Liver (tissue), 9 donors: Measurements from ENCODE around the gene ANKRD60. TPM values are rescaled to one million over a fixed set of nuclear protein-coding genes. Genes with fewer than 3 reads are reported as not detected.

ENCODE experiments used
- DNase-seq: peaks from one replicate; pipeline ENCODE4 v3.0.0-alpha.2; 2017; ENCODE audit warnings: low spot score
- H3K27ac ChIP-seq, 2 donors: one replicate each; pipeline ENCODE4 v1.7.0; 2013; ENCODE audit warnings: inconsistent platforms in 2 of 2, low read length in 2 of 2, control low read depth in 1 of 2, low read depth in 1 of 2, mild to moderate bottlenecking in 1 of 2
- H3K27me3 ChIP-seq, 4 donors: one replicate each; pipeline versions ENCODE4 v1.6.1 to v1.7.0; 2013; ENCODE audit warnings: low read length in 3 of 4, inconsistent platforms in 1 of 4, mild to moderate bottlenecking in 1 of 4, moderate library complexity in 1 of 4; ENCODE audit not compliant: control insufficient read depth in 4 of 4, insufficient read depth in 4 of 4
- H3K36me3 ChIP-seq, 4 donors: one replicate each; pipeline versions ENCODE4 v1.6.1 to v1.7.0; 2013; ENCODE audit warnings: low read length in 3 of 4, mild to moderate bottlenecking in 3 of 4, low read depth in 1 of 4, moderate library complexity in 1 of 4; ENCODE audit not compliant: control insufficient read depth in 4 of 4, insufficient read depth in 3 of 4
- H3K4me1 ChIP-seq, 4 donors: one replicate each; pipeline versions ENCODE4 v1.6.1 to v1.7.0; 2013; ENCODE audit warnings: low read length in 3 of 4, mild to moderate bottlenecking in 3 of 4, moderate library complexity in 1 of 4; ENCODE audit not compliant: control insufficient read depth in 4 of 4, insufficient read depth in 4 of 4
- H3K4me3 ChIP-seq, 3 donors: one replicate each; pipeline versions ENCODE4 v1.6.1 to v1.7.0; 2013; ENCODE audit warnings: low read length in 3 of 3, control low read depth in 1 of 3, low read depth in 1 of 3, mild to moderate bottlenecking in 1 of 3
- H3K9ac ChIP-seq, 2 donors: one replicate each; pipeline ENCODE4 v1.7.0; 2013; ENCODE audit warnings: low read length in 2 of 2, mild to moderate bottlenecking in 2 of 2, moderate library complexity in 2 of 2, control low read depth in 1 of 2, low read depth in 1 of 2
- H3K9me3 ChIP-seq, 4 donors: one replicate each; pipeline versions ENCODE4 v1.6.1 to v1.7.0; 2013; ENCODE audit warnings: low read length in 3 of 4; ENCODE audit not compliant: control insufficient read depth in 4 of 4
- ATF3 ChIP-seq: IDR thresholded peaks from 2 replicates; pipeline ENCODE4 v1.6.1; 2016; ENCODE audit warnings: antibody characterized with exemption
- CTCF ChIP-seq: fragments of 150-350 bp; IDR thresholded peaks from 2 replicates; pipeline ENCODE4 v1.5.1; 2017; ENCODE audit warnings: improper control_type of control experiment, low read depth, low read length; ENCODE audit not compliant: missing input control
- FOXA1 ChIP-seq: IDR thresholded peaks from 2 replicates; pipeline ENCODE4 v1.6.1; 2016; ENCODE audit warnings: antibody characterized with exemption
- FOXA2 ChIP-seq: IDR thresholded peaks from 2 replicates; pipeline ENCODE4 v1.6.1; 2016; ENCODE audit warnings: antibody characterized with exemption
- GABPA ChIP-seq, 2 donors: IDR thresholded peaks in 1 of 2; conservative IDR thresholded peaks in 1 of 2; 2 replicates each; pipeline ENCODE4 v1.6.1; 2016; ENCODE audit warnings: antibody characterized with exemption in 2 of 2, mild to moderate bottlenecking in 1 of 2, moderate library complexity in 1 of 2
- HNF4A ChIP-seq, 2 donors: conservative IDR thresholded peaks; 2 replicates each; pipeline ENCODE4 v1.6.1; 2016; ENCODE audit warnings: antibody characterized with exemption in 2 of 2, mild to moderate bottlenecking in 2 of 2
- HNF4G ChIP-seq: IDR thresholded peaks from 2 replicates; pipeline ENCODE4 v1.6.1; 2016; ENCODE audit warnings: antibody characterized with exemption
- JUND ChIP-seq, 2 donors: IDR thresholded peaks; 2 replicates each; pipeline ENCODE4 v1.6.1; 2016; ENCODE audit warnings: antibody characterized with exemption in 2 of 2
- MAX ChIP-seq: IDR thresholded peaks from 2 replicates; pipeline ENCODE4 v1.6.1; 2016; ENCODE audit warnings: antibody characterized with exemption
- NR2F2 ChIP-seq: IDR thresholded peaks from 2 replicates; pipeline ENCODE4 v1.6.1; 2016; ENCODE audit warnings: antibody characterized with exemption
- RXRA ChIP-seq, 2 donors: IDR thresholded peaks; 2 replicates each; pipeline ENCODE4 v1.6.1; 2017 to 2018; ENCODE audit warnings: antibody characterized with exemption in 2 of 2, mild to moderate bottlenecking in 1 of 2
- SP1 ChIP-seq: IDR thresholded peaks from 2 replicates; pipeline ENCODE4 v1.6.1; 2018; ENCODE audit warnings: antibody characterized with exemption, mild to moderate bottlenecking
- TAF1 ChIP-seq: conservative IDR thresholded peaks from 2 replicates; pipeline ENCODE4 v1.6.1; 2016; ENCODE audit warnings: antibody characterized with exemption, mild to moderate bottlenecking
- YY1 ChIP-seq: IDR thresholded peaks from 2 replicates; pipeline ENCODE4 v1.6.1; 2016; ENCODE audit warnings: antibody characterized with exemption, mild to moderate bottlenecking
- ZBTB33 ChIP-seq: IDR thresholded peaks from 2 replicates; pipeline ENCODE4 v1.6.1; 2016; ENCODE audit warnings: antibody characterized with exemption
- WGBS: extraction: QIAGEN DNeasy Blood & Tissue Kit; methylation state at CpG from one replicate; pipeline ENCODE4 v1.1.7; 2013; 5-methylcytosine and 5-hydroxymethylcytosine counted together
- polyA plus RNA-seq, 2 donors: library from polyadenylated mRNA; stranded (reverse) in 1 of 2; unstranded in 1 of 2; fragments of 200-250 nt in 1 of 2; fragments of >200 nt in 1 of 2; fragmentation: Nextera tagmentation in 1 of 2; extraction: Ambion mirVana in 1 of 2; gene quantifications; one replicate each; pipeline versions ENCODE4 v1.2.1 to v1.2.3, GENCODE V29; 2013 to 2015
- total RNA-seq, 2 donors: library from RNA; depleted of rRNA; stranded (reverse); fragments of >200 nt; gene quantifications; one replicate each; pipeline ENCODE4 v1.2.3, GENCODE V29; 2014
- donor health status: healthy.
- donor health status: healthy.
- donor health status: healthy.
- donor health status: healthy.
- donor health status: healthy.

The ANKRD60 gene
- total and polyA plus RNA-seq, 4 donors, result not detected

- no peak for TF ChIP-seq ZBTB33
- TF ChIP-seq FOXA1, result no peak
- no peak for TF ChIP-seq SP1
- TF ChIP-seq YY1, result no peak
- TF ChIP-seq JUND (IDR thresholded peaks at IDR 0.05), result no peak
- TF ChIP-seq RXRA (IDR thresholded peaks at IDR 0.05), result no peak
- no peak for TF ChIP-seq CTCF
- no peak for TF ChIP-seq TAF1
- TF ChIP-seq ATF3, result no peak
- TF ChIP-seq FOXA2, result no peak
- TF ChIP-seq MAX, result no peak
- no peak for TF ChIP-seq HNF4A (conservative IDR thresholded peaks at IDR 0.05)
- no peak for TF ChIP-seq NR2F2
- TF ChIP-seq GABPA (IDR thresholded peaks at IDR 0.05 in 1 of 2, conservative IDR thresholded peaks at IDR 0.05 in 1 of 2), result no peak
- no peaks in the 10 kb centered on the region for H3K36me3 ChIP-seq
- no peak for DNase-seq
- H3K27ac ChIP-seq, result no peak overlapping the region
- H3K9me3 ChIP-seq, result peaks cover 0 to 2% (median 0%) of the 10 kb centered on the region in 4 donors
- WGBS, result 57% methylated on average over 5 of the region's 5 CpGs
- H3K27me3 ChIP-seq, result peaks cover 0 to 34% (median 10%) of the 10 kb centered on the region in 4 donors
- H3K4me3 ChIP-seq, result no peak overlapping the region
- no peak overlapping the region for H3K9ac ChIP-seq
- H3K4me1 ChIP-seq, result peaks cover 0 to 2% (median 0%) of the 10 kb centered on the region in 4 donors
Observed at GRCh38 chr20:58224974-58225373, 3.5 kb downstream of the ANKRD60 start.

- Histone ChIP-seq H3K9me3 (peaks cover 0 to 4% (median 2%) of the 10 kb centered on the region in 4 donors), H3K36me3 (no peaks in the 10 kb centered on the region), H3K27ac (no peak overlapping the region), H3K27me3 (peaks cover 0 to 35% (median 7%) of the 10 kb centered on the region in 4 donors), H3K4me3 (no peak overlapping the region), H3K4me1 (peaks cover 0 to 2% (median 0%) of the 10 kb centered on the region in 4 donors), H3K9ac (no peak overlapping the region)
- TF ChIP-seq HNF4G, result no peak
- TF ChIP-seq FOXA2, result no peak
- TF ChIP-seq GABPA (IDR thresholded peaks at IDR 0.05 in 1 of 2, conservative IDR thresholded peaks at IDR 0.05 in 1 of 2), result no peak
- no peak for TF ChIP-seq CTCF
- no peak for TF ChIP-seq HNF4A (conservative IDR thresholded peaks at IDR 0.05)
- no peak for TF ChIP-seq RXRA (IDR thresholded peaks at IDR 0.05)
- TF ChIP-seq TAF1, result no peak
- DNase-seq, result no peak
- WGBS, result 75% methylated on average over 5 of the region's 5 CpGs
Observed at GRCh38 chr20:58224097-58224496, 4.4 kb downstream of the ANKRD60 start.
